ENCODE results near the gene DDX18.

DNA sequence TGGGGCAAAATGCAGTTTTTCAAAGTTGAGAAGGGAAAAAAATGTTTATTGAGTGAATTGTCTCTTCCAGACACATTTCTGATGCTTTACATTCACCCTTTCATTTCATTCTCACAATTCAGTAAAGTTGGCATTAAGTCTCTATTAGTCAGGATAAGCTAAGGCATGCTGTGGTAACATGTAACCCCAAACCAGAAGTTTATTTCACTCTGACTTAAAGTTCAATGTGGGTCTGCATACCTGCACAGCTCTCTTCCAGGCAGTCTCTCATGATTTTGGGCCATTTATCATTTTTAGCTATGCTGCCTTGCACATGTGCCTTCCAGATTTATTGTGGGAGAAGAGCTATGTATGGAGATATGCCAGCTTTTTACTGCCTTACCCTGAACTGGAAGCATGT lies 48.0 kb downstream of the DDX18 start:
- TF ChIP-seq TCF12 (IDR thresholded peaks at IDR 0.05), result no peak
- no peak for TF ChIP-seq EP300 (IDR thresholded peaks at IDR 0.05; ENCODE audit: borderline replicate concordance in 1 of 2, low read depth in 1 of 2, low read length in 1 of 2)
- TF ChIP-seq, protein P1, sequence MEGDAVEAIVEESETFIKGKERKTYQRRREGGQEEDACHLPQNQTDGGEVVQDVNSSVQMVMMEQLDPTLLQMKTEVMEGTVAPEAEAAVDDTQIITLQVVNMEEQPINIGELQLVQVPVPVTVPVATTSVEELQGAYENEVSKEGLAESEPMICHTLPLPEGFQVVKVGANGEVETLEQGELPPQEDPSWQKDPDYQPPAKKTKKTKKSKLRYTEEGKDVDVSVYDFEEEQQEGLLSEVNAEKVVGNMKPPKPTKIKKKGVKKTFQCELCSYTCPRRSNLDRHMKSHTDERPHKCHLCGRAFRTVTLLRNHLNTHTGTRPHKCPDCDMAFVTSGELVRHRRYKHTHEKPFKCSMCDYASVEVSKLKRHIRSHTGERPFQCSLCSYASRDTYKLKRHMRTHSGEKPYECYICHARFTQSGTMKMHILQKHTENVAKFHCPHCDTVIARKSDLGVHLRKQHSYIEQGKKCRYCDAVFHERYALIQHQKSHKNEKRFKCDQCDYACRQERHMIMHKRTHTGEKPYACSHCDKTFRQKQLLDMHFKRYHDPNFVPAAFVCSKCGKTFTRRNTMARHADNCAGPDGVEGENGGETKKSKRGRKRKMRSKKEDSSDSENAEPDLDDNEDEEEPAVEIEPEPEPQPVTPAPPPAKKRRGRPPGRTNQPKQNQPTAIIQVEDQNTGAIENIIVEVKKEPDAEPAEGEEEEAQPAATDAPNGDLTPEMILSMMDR (IDR thresholded peaks at IDR 0.05), result no peak
- TF ChIP-seq RAD21 (IDR thresholded peaks at IDR 0.05; ENCODE audit: low read length), result no peak
- no peak for TF ChIP-seq RCOR1 (IDR thresholded peaks at IDR 0.05; ENCODE audit: low read length)
- no peak for TF ChIP-seq YY1 (IDR thresholded peaks at IDR 0.05; ENCODE audit: low read depth)
- TF ChIP-seq PBX3 (IDR thresholded peaks at IDR 0.05), result no peak
- TF ChIP-seq SMC3 (IDR thresholded peaks at IDR 0.05; ENCODE audit: low read depth, low read length), result no peak
- TF ChIP-seq USF1 (IDR thresholded peaks at IDR 0.05; ENCODE audit: borderline replicate concordance, low read depth), result no peak
- TF ChIP-seq NFIC (IDR thresholded peaks at IDR 0.05; ENCODE audit: borderline replicate concordance), result no peak
- TF ChIP-seq ZBTB33 (IDR thresholded peaks at IDR 0.05; ENCODE audit: borderline replicate concordance, low read depth), result no peak
- no peak for TF ChIP-seq POLR2AphosphoS5 (IDR thresholded peaks at IDR 0.05; ENCODE audit: low read depth, low read length)
